Liver (tissue), 9 donors: Measurements from ENCODE around the gene NCS1. TPM values are rescaled to one million over a fixed set of nuclear protein-coding genes. Genes with fewer than 3 reads are reported as not detected.

Source experiments
- DNase-seq: peaks from one replicate; pipeline ENCODE4 v3.0.0-alpha.2; 2017; ENCODE audit warnings: low spot score
- H3K27ac ChIP-seq, 2 donors: one replicate each; pipeline ENCODE4 v1.7.0; 2013; ENCODE audit warnings: inconsistent platforms in 2 of 2, low read length in 2 of 2, control low read depth in 1 of 2, low read depth in 1 of 2, mild to moderate bottlenecking in 1 of 2
- H3K27me3 ChIP-seq, 4 donors: one replicate each; pipeline versions ENCODE4 v1.6.1 to v1.7.0; 2013; ENCODE audit warnings: low read length in 3 of 4, inconsistent platforms in 1 of 4, mild to moderate bottlenecking in 1 of 4, moderate library complexity in 1 of 4; ENCODE audit not compliant: control insufficient read depth in 4 of 4, insufficient read depth in 4 of 4
- H3K36me3 ChIP-seq, 4 donors: one replicate each; pipeline versions ENCODE4 v1.6.1 to v1.7.0; 2013; ENCODE audit warnings: low read length in 3 of 4, mild to moderate bottlenecking in 3 of 4, low read depth in 1 of 4, moderate library complexity in 1 of 4; ENCODE audit not compliant: control insufficient read depth in 4 of 4, insufficient read depth in 3 of 4
- H3K4me1 ChIP-seq, 4 donors: one replicate each; pipeline versions ENCODE4 v1.6.1 to v1.7.0; 2013; ENCODE audit warnings: low read length in 3 of 4, mild to moderate bottlenecking in 3 of 4, moderate library complexity in 1 of 4; ENCODE audit not compliant: control insufficient read depth in 4 of 4, insufficient read depth in 4 of 4
- H3K4me3 ChIP-seq, 3 donors: one replicate each; pipeline versions ENCODE4 v1.6.1 to v1.7.0; 2013; ENCODE audit warnings: low read length in 3 of 3, control low read depth in 1 of 3, low read depth in 1 of 3, mild to moderate bottlenecking in 1 of 3
- H3K9ac ChIP-seq, 2 donors: one replicate each; pipeline ENCODE4 v1.7.0; 2013; ENCODE audit warnings: low read length in 2 of 2, mild to moderate bottlenecking in 2 of 2, moderate library complexity in 2 of 2, control low read depth in 1 of 2, low read depth in 1 of 2
- H3K9me3 ChIP-seq, 4 donors: one replicate each; pipeline versions ENCODE4 v1.6.1 to v1.7.0; 2013; ENCODE audit warnings: low read length in 3 of 4; ENCODE audit not compliant: control insufficient read depth in 4 of 4
- ATF3 ChIP-seq: IDR thresholded peaks from 2 replicates; pipeline ENCODE4 v1.6.1; 2016; ENCODE audit warnings: antibody characterized with exemption
- CTCF ChIP-seq: fragments of 150-350 bp; IDR thresholded peaks from 2 replicates; pipeline ENCODE4 v1.5.1; 2017; ENCODE audit warnings: improper control_type of control experiment, low read depth, low read length; ENCODE audit not compliant: missing input control
- FOXA1 ChIP-seq: IDR thresholded peaks from 2 replicates; pipeline ENCODE4 v1.6.1; 2016; ENCODE audit warnings: antibody characterized with exemption
- FOXA2 ChIP-seq: IDR thresholded peaks from 2 replicates; pipeline ENCODE4 v1.6.1; 2016; ENCODE audit warnings: antibody characterized with exemption
- GABPA ChIP-seq, 2 donors: IDR thresholded peaks in 1 of 2; conservative IDR thresholded peaks in 1 of 2; 2 replicates each; pipeline ENCODE4 v1.6.1; 2016; ENCODE audit warnings: antibody characterized with exemption in 2 of 2, mild to moderate bottlenecking in 1 of 2, moderate library complexity in 1 of 2
- HNF4A ChIP-seq, 2 donors: conservative IDR thresholded peaks; 2 replicates each; pipeline ENCODE4 v1.6.1; 2016; ENCODE audit warnings: antibody characterized with exemption in 2 of 2, mild to moderate bottlenecking in 2 of 2
- JUND ChIP-seq, 2 donors: IDR thresholded peaks; 2 replicates each; pipeline ENCODE4 v1.6.1; 2016; ENCODE audit warnings: antibody characterized with exemption in 2 of 2
- MAX ChIP-seq: IDR thresholded peaks from 2 replicates; pipeline ENCODE4 v1.6.1; 2016; ENCODE audit warnings: antibody characterized with exemption
- NR2F2 ChIP-seq: IDR thresholded peaks from 2 replicates; pipeline ENCODE4 v1.6.1; 2016; ENCODE audit warnings: antibody characterized with exemption
- RAD21 ChIP-seq, 2 donors: IDR thresholded peaks; 2 replicates each; pipeline ENCODE4 v1.6.1; 2016; ENCODE audit warnings: antibody characterized with exemption in 2 of 2, mild to moderate bottlenecking in 2 of 2
- REST ChIP-seq: IDR thresholded peaks from 2 replicates; pipeline ENCODE4 v1.6.1; 2016; ENCODE audit warnings: antibody characterized with exemption, mild to moderate bottlenecking
- RXRA ChIP-seq, 2 donors: IDR thresholded peaks; 2 replicates each; pipeline ENCODE4 v1.6.1; 2017 to 2018; ENCODE audit warnings: antibody characterized with exemption in 2 of 2, mild to moderate bottlenecking in 1 of 2
- SP1 ChIP-seq: IDR thresholded peaks from 2 replicates; pipeline ENCODE4 v1.6.1; 2018; ENCODE audit warnings: antibody characterized with exemption, mild to moderate bottlenecking
- TAF1 ChIP-seq: conservative IDR thresholded peaks from 2 replicates; pipeline ENCODE4 v1.6.1; 2016; ENCODE audit warnings: antibody characterized with exemption, mild to moderate bottlenecking
- YY1 ChIP-seq: IDR thresholded peaks from 2 replicates; pipeline ENCODE4 v1.6.1; 2016; ENCODE audit warnings: antibody characterized with exemption, mild to moderate bottlenecking
- ZBTB33 ChIP-seq: IDR thresholded peaks from 2 replicates; pipeline ENCODE4 v1.6.1; 2016; ENCODE audit warnings: antibody characterized with exemption
- WGBS: extraction: QIAGEN DNeasy Blood & Tissue Kit; methylation state at CpG from one replicate; pipeline ENCODE4 v1.1.7; 2013; 5-methylcytosine and 5-hydroxymethylcytosine counted together
- polyA plus RNA-seq, 2 donors: library from polyadenylated mRNA; stranded (reverse) in 1 of 2; unstranded in 1 of 2; fragments of 200-250 nt in 1 of 2; fragments of >200 nt in 1 of 2; fragmentation: Nextera tagmentation in 1 of 2; extraction: Ambion mirVana in 1 of 2; gene quantifications; one replicate each; pipeline versions ENCODE4 v1.2.1 to v1.2.3, GENCODE V29; 2013 to 2015
- total RNA-seq, 2 donors: library from RNA; depleted of rRNA; stranded (reverse); fragments of >200 nt; gene quantifications; one replicate each; pipeline ENCODE4 v1.2.3, GENCODE V29; 2014
- donor health status: healthy.
- donor health status: healthy.
- donor health status: healthy.
- donor health status: healthy.
- donor health status: healthy.

The NCS1 gene
- total and polyA plus RNA-seq, 4 donors: 0.35 to 2.5 (median 1.2) TPM

- no peak for DNase-seq
- TF ChIP-seq NR2F2 (no peak), REST (no peak), YY1 (no peak), ZBTB33 (no peak), MAX (no peak), TAF1 (no peak), RXRA (IDR thresholded peaks at IDR 0.05) (no peak), GABPA (IDR thresholded peaks at IDR 0.05 in 1 of 2, conservative IDR thresholded peaks at IDR 0.05 in 1 of 2) (no peak), SP1 (no peak), CTCF (no peak), FOXA1 (no peak), JUND (IDR thresholded peaks at IDR 0.05) (no peak), RAD21 (IDR thresholded peaks at IDR 0.05) (no peak), HNF4A (conservative IDR thresholded peaks at IDR 0.05) (no peak), ATF3 (no peak), FOXA2 (no peak)
- Histone ChIP-seq H3K27ac (no peak overlapping the region), H3K4me1 (peaks cover 17 to 49% (median 32%) of the 10 kb centered on the region in 4 donors), H3K27me3 (no peaks in the 10 kb centered on the region), H3K4me3 (no peak overlapping the region), H3K36me3 (no peaks in the 10 kb centered on the region), H3K9me3 (no peaks in the 10 kb centered on the region), H3K9ac (no peak overlapping the region)
- WGBS: 85% methylated on average over 16 of the region's 16 CpGs
Observed at GRCh38 chr9:130260816-130261765, 88.9 kb downstream of the NCS1 start.
